Stimulated activated CD4-positive, alpha-beta T cell treated with anti-CD3 and anti-CD28 coated beads, Interleukin-15, amount 100 ng/mL, for 1 hour (primary cell): ENCODE measurements around the gene TMEM123.
A peak's percentile ranks its signal among the peaks of the same experiment; 100 is the strongest.

Experiments used
- DNase-seq, 2 donors: peaks; one replicate each; pipeline ENCODE4 v3.0.0-alpha.2; 2020; ENCODE audit warnings: low read depth in 1 of 2, low spot score in 1 of 2

The TMEM123 gene

DNA sequence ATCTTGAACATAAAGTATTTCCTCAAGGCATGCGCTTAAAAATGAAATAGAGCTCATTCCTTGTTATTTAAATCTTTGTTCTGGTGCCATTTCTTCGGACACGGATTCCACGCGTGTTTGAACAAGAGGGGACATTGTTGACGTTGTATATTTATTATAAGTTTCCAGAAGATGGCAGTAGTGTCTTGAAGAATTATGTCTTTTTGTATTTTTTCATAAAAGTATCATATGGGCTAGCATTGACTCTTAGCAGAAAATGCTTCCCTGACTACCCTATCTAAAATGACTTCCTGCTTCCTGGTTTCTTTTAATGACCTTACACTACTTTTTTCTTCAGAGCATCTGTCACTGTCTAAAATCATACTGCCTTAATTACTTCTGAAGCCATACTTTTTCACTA lies 85.2 kb downstream of the TMEM123 start:
- no peak for DNase-seq

- DNase-seq, result no peak
Observed at GRCh38 chr11:102364991-102365390, 87.6 kb downstream of the TMEM123 start.

DNA sequence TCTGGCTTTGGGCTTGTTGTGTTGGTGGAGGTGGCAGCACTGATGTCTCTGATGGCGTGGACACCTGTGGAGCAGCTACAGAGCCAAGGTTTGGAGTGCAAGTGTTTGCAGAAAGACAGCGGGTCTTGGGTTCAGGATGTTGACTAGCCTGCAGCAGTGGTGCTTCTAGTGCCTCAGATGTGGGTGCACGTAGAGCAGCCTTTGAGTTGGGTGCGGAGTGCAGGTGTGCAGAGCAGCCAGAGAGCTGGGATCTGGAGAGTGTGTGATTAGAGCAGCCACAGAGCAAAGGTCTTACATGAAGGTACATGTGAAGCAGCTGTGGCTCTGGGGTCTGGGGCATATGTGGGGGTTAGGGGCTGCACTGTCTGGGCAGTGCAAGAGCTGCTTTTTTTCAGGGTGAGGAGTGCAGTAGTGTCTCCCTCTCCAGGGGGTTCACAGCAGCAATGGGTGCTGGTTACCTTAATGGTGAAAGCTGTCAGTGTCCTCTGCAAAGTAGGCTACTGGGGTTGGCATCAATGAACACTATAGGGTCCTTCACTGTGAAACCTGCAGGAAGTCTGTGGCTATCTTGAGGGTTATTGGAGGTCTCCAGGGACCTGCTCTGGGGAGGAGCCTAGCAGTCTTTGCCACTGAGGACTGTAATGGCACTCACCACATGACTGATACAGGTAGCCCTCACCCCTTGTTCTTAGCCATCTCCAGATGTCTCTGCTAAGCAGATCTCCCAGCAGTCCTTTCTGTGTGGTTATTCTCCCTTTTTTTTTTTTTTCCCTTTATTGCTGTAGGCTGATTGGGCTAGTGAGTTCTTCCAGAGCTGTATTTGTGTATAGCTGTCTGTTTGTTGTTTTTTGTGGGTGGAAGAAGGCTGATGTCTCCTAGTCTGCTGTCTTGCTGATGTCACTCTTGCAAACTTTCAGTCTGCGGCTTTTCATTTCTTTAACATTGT lies 91.2 kb downstream of the TMEM123 start:
- DNase-seq, result no peak

- DNase-seq, result no peak
Observed at GRCh38 chr11:102360681-102361080, 91.9 kb downstream of the TMEM123 start.

DNA sequence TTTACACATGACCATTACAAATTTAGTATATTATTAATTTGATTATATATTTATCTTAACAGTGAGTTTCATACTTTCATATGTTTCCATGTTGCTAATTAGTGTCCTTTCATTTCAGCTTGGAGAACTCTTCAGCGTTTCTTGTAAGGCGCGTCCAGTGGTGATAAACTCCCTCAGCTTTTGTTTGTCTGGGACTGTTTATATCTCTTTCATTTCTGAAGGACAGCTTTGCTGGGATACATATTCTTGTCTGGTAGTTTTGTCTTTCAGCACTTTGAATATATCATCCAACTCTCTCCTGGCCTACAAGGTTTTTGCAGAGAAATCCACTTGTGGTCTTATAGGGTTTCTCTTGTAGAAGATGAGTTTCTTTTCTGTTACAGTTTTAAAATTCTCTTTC lies 93.2 kb downstream of the TMEM123 start:
- no peak for DNase-seq

DNA sequence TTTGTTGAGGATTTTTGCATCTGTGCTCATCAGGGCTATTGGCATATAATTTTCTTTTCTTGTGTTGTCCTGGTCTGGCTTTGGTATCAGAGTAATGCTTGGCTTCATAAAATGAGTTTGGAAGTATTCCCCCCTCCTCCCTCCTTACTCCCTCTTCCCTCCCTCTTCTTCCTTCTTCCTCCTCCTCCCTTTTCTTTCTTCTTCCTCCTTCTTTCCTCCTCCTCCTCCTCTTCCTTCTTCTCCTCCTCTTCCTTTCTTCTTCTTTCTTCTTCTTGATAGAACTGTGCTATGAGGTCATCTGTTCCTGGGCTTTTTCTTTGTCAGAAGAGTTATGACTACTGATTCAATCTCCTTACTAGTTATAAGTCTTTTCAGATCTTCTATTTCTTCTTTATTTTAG lies 95.4 kb downstream of the TMEM123 start:
- no peak for DNase-seq

GRCh38 chr11:102347462-102348370 lies 104.8 kb downstream of the TMEM123 start:
- DNase-seq, result no peak

DNA sequence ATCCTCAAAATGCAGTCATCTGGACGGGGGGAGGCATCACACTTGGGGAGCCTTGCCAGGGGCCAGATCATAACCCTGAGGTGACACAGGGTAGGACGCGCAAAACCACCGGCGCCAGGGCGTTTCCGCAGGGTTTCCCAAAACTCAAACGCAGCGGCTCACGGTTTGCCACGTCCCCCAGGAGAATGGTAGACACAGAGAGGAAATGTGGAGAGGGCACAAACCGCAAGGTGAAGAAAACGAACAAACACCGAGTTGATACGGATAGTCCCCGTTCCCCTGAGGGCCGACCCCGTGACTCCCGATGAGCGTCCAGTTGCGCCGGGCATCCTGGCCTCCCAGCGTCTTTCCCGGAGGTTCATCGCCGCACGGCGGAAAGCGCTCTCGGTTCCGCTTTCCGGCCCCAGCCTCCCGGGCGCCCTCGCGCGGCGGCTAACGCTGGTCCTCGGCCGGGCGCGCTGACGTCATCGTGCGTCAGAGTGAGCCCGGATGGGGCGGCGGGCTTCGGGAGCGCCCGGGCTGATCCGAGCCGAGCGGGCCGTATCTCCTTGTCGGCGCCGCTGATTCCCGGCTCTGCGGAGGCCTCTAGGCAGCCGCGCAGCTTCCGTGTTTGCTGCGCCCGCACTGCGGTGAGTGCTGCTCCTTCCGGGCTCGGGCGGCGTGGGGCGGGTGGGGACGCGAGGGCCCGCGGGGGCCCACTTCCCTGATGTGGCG lies 105.7 kb downstream of the TMEM123 start, which contains the start of gene BIRC2:
BIRC2 (plus strand) TSS at position 467 of the 714 bp plus-strand sequence. CDS start 2,641 bp downstream, outside the sequence.
- DNase-seq, result peak; percentile 88 to 96

- DNase-seq, result no peak
Observed at GRCh38 chr11:102346456-102346747, 106.2 kb downstream of the TMEM123 start.
